Stomach (tissue), 4 donors: ENCODE data around the gene NCAPD3.

Source experiments
- EP300 ChIP-seq: sonication (generic); formaldehyde crosslinking; IDR thresholded peaks from one replicate; pipeline ENCODE4 v1.6.1; 2017; ENCODE audit warnings: antibody characterized with exemption
- POLR2A ChIP-seq, 4 donors: fragments of 450-650 bp; IDR thresholded peaks; one replicate each; pipeline ENCODE4 v1.6.1; 2016; ENCODE audit warnings: antibody characterized with exemption in 4 of 4, control low read depth in 2 of 4, mild to moderate bottlenecking in 1 of 4, moderate library complexity in 1 of 4
- POLR2AphosphoS5 ChIP-seq, 3 donors: sonication (generic); formaldehyde crosslinking; IDR thresholded peaks; one replicate each; pipeline ENCODE4 v1.6.1; 2016; ENCODE audit warnings: antibody characterized with exemption in 3 of 3
- TF ChIP-seq, protein P1 (sequence below), 7 experiments: fragments of 450-650 bp in 4 of 7; fragments of 200-600 bp in 3 of 7; sonication (generic) in 3 of 7; IDR thresholded peaks; one replicate each; pipeline ENCODE4 v1.5.1; 2016 to 2019; ENCODE audit warnings: antibody characterized with exemption in 7 of 7, control low read depth in 2 of 7, mild to moderate bottlenecking in 1 of 7

DNA sequence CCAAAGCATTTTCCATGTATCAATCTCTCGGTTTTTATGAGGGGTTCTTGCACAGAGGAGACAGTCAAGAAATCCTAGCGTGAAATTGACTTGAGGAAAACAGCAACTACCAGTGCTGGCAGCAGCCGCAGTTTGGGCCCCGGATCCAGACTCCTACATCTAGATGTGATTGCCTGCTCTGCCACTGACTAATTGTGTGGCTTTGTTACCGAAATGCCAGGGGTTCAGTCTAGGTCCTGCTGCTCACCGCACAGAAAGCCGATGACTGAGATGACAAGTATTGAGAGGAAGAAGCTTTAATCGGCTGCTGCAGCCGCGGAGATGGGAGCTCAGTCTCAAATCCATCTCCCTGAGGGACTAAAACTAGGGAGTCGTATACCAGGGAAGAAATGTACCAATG is 44.2 kb upstream of the NCAPD3 start:
- TF ChIP-seq, protein P1, sequence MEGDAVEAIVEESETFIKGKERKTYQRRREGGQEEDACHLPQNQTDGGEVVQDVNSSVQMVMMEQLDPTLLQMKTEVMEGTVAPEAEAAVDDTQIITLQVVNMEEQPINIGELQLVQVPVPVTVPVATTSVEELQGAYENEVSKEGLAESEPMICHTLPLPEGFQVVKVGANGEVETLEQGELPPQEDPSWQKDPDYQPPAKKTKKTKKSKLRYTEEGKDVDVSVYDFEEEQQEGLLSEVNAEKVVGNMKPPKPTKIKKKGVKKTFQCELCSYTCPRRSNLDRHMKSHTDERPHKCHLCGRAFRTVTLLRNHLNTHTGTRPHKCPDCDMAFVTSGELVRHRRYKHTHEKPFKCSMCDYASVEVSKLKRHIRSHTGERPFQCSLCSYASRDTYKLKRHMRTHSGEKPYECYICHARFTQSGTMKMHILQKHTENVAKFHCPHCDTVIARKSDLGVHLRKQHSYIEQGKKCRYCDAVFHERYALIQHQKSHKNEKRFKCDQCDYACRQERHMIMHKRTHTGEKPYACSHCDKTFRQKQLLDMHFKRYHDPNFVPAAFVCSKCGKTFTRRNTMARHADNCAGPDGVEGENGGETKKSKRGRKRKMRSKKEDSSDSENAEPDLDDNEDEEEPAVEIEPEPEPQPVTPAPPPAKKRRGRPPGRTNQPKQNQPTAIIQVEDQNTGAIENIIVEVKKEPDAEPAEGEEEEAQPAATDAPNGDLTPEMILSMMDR (IDR thresholded peaks at IDR 0.05), result no peak
- TF ChIP-seq POLR2A (IDR thresholded peaks at IDR 0.05) (no peak), POLR2AphosphoS5 (IDR thresholded peaks at IDR 0.05) (no peak), EP300 (no peak)
